K562 (cell line): ENCODE results near the gene KLRC3.

Source experiments
- PHF20 ChIP-seq: fragments of 450-650 bp; IDR thresholded peaks from 2 replicates; pipeline ENCODE4 v1.6.1; 2018; ENCODE audit not compliant: partially characterized antibody
- USF2 ChIP-seq: sonication (generic); formaldehyde crosslinking; IDR thresholded peaks from 2 replicates; pipeline ENCODE4 v1.5.0; 2020; ENCODE audit warnings: missing genetic modification reagents

- no peak for TF ChIP-seq USF2 (CRISPR knock-in tag)
- no peak for TF ChIP-seq PHF20
Observed at GRCh38 chr12:10363658-10363913, 56.8 kb downstream of the KLRC3 start.
